H9 (cell line): Measurements from ENCODE around the gene SH2D2A. TPM values are rescaled to one million over a fixed set of nuclear protein-coding genes. Genes with fewer than 3 reads are reported as not detected.

Experiments used
- DNase-seq: peaks from one replicate; pipeline ENCODE4 v3.0.0-alpha.2; 2017
- H2AFZ ChIP-seq: one replicate; pipeline ENCODE4 v1.6.1; 2013; ENCODE audit warnings: mild to moderate bottlenecking, low read length, control low read depth, moderate library complexity
- H2AK5ac ChIP-seq: 2 replicates; pipeline ENCODE4 v1.6.1; 2013; ENCODE audit warnings: low read length, control low read depth, mixed read lengths; ENCODE audit not compliant: insufficient read length
- H2BK120ac ChIP-seq: one replicate; pipeline ENCODE4 v1.6.1; 2013; ENCODE audit warnings: low read depth, mild to moderate bottlenecking, low read length, control low read depth, inconsistent platforms; ENCODE audit not compliant: poor library complexity, severe bottlenecking
- H2BK12ac ChIP-seq: 2 replicates; pipeline ENCODE4 v1.6.1; 2013; ENCODE audit warnings: low read length, control low read depth, mixed read lengths, low read depth; ENCODE audit not compliant: insufficient read length
- H2BK15ac ChIP-seq: 2 replicates; pipeline ENCODE4 v1.6.1; 2013; ENCODE audit warnings: low read depth, low read length, control low read depth
- H2BK20ac ChIP-seq: one replicate; pipeline ENCODE4 v1.6.1; 2013; ENCODE audit warnings: low read depth, mild to moderate bottlenecking, low read length, control low read depth, inconsistent platforms; ENCODE audit not compliant: poor library complexity, severe bottlenecking
- H2BK5ac ChIP-seq: 2 replicates; pipeline ENCODE4 v1.6.1; 2013; ENCODE audit warnings: low read length, control low read depth, mixed read lengths; ENCODE audit not compliant: insufficient read length
- H3K14ac ChIP-seq: 2 replicates; pipeline ENCODE4 v1.6.1; 2013; ENCODE audit warnings: low read length, control low read depth; ENCODE audit not compliant: insufficient read depth
- H3K18ac ChIP-seq: 2 replicates; pipeline ENCODE4 v1.6.1; 2013; ENCODE audit warnings: low read depth, mild to moderate bottlenecking, mixed read lengths, low read length, control low read depth; ENCODE audit not compliant: insufficient read length
- H3K23ac ChIP-seq: 2 replicates; pipeline ENCODE4 v1.6.1; 2013; ENCODE audit warnings: low read length, control low read depth, mixed read lengths, low read depth; ENCODE audit not compliant: insufficient read length
- H3K23me2 ChIP-seq: 2 replicates; pipeline ENCODE4 v1.6.1; 2013; ENCODE audit warnings: low read depth, mild to moderate bottlenecking, mixed read lengths, low read length, control low read depth; ENCODE audit not compliant: insufficient read length, poor library complexity, severe bottlenecking
- H3K27ac ChIP-seq: 2 replicates; pipeline ENCODE4 v1.5.1; 2013; ENCODE audit warnings: low read length, control low read depth, mixed read lengths, low read depth; ENCODE audit not compliant: insufficient read length
- H3K27me3 ChIP-seq: 2 replicates; pipeline ENCODE4 v1.6.1; 2013; ENCODE audit warnings: low read length, control low read depth, inconsistent platforms; ENCODE audit not compliant: insufficient read depth
- H3K4ac ChIP-seq: 2 replicates; pipeline ENCODE4 v1.6.1; 2013; ENCODE audit warnings: low read depth, mild to moderate bottlenecking, control low read depth, inconsistent platforms, low read length, moderate library complexity
- H3K4me1 ChIP-seq: 2 replicates; pipeline ENCODE4 v1.6.1; 2013; ENCODE audit warnings: low read length, control low read depth, inconsistent platforms; ENCODE audit not compliant: insufficient read depth
- H3K4me2 ChIP-seq: 2 replicates; pipeline ENCODE4 v1.6.1; 2013; ENCODE audit warnings: low read length, control low read depth, mixed read lengths; ENCODE audit not compliant: insufficient read length, insufficient read depth
- H3K56ac ChIP-seq: 2 replicates; pipeline ENCODE4 v1.6.1; 2013; ENCODE audit warnings: low read depth, mild to moderate bottlenecking, mixed read lengths, low read length, control low read depth; ENCODE audit not compliant: insufficient read length
- H3K79me1 ChIP-seq: 2 replicates; pipeline ENCODE4 v1.6.1; 2013; ENCODE audit warnings: low read depth, mild to moderate bottlenecking, moderate library complexity, low read length, control low read depth, inconsistent platforms; ENCODE audit not compliant: insufficient read depth, poor library complexity, severe bottlenecking
- H3K79me2 ChIP-seq: 2 replicates; pipeline ENCODE4 v1.6.1; 2013; ENCODE audit warnings: low read length, control low read depth, inconsistent platforms; ENCODE audit not compliant: insufficient read depth
- H3K9ac ChIP-seq: 2 replicates; pipeline ENCODE4 v1.6.1; 2013; ENCODE audit warnings: low read length, control low read depth, mixed read lengths; ENCODE audit not compliant: insufficient read length; ENCODE audit errors: extremely low read depth
- H3K9me3 ChIP-seq: one replicate; pipeline ENCODE4 v1.6.1; 2013; ENCODE audit warnings: low read depth, low read length, inconsistent platforms; ENCODE audit not compliant: control insufficient read depth
- H3T11ph ChIP-seq: one replicate; pipeline ENCODE4 v1.6.1; 2013; ENCODE audit warnings: mild to moderate bottlenecking, low read length, control low read depth, inconsistent platforms
- H4K20me1 ChIP-seq: one replicate; pipeline ENCODE4 v1.6.1; 2013; ENCODE audit not compliant: control insufficient read depth, insufficient read length, insufficient read depth
- H4K5ac ChIP-seq: 2 replicates; pipeline ENCODE4 v1.6.1; 2013; ENCODE audit warnings: low read depth, mild to moderate bottlenecking, mixed read lengths, low read length, control low read depth; ENCODE audit not compliant: insufficient read length
- H4K8ac ChIP-seq: replicated peaks from 2 replicates; pipeline ENCODE4 v1.6.1; 2013; ENCODE audit warnings: low read length, control low read depth, mixed read lengths, low read depth; ENCODE audit not compliant: insufficient read length
- H4K91ac ChIP-seq: 2 replicates; pipeline ENCODE4 v1.6.1; 2013; ENCODE audit warnings: low read depth, mild to moderate bottlenecking, moderate library complexity, mixed read lengths, low read length, control low read depth; ENCODE audit not compliant: insufficient read length
- H3K27ac Mint-ChIP-seq, 3 experiments: 2 replicates in 2 of 3; 3 replicates in 1 of 3; pipeline ENCODE4 v1.8.0; 2020 to 2021; ENCODE audit warnings: mixed read lengths in 3 of 3, mild to moderate bottlenecking in 1 of 3, moderate library complexity in 1 of 3
- H3K27me3 Mint-ChIP-seq: 2 replicates; pipeline ENCODE4 v1.8.0; 2021; ENCODE audit warnings: low read depth, mild to moderate bottlenecking, moderate library complexity, mixed read lengths
- H3K36me3 Mint-ChIP-seq, 3 experiments: 2 replicates in 2 of 3; 3 replicates in 1 of 3; pipeline ENCODE4 v1.8.0; 2020 to 2021; ENCODE audit warnings: low read depth in 3 of 3, mixed read lengths in 3 of 3; ENCODE audit not compliant: insufficient read depth in 1 of 3
- H3K4me1 Mint-ChIP-seq, 2 experiments: 2 replicates each; pipeline ENCODE4 v1.8.0; 2020; ENCODE audit warnings: mixed read lengths in 2 of 2
- H3K4me3 Mint-ChIP-seq, 2 experiments: 2 replicates in 1 of 2; 3 replicates in 1 of 2; pipeline ENCODE4 v1.8.0; 2020 to 2021; ENCODE audit warnings: mild to moderate bottlenecking in 2 of 2, mixed read lengths in 2 of 2, moderate library complexity in 1 of 2
- H3K9me3 Mint-ChIP-seq, 2 experiments: 2 replicates in 1 of 2; 3 replicates in 1 of 2; pipeline ENCODE4 v1.8.0; 2020; ENCODE audit warnings: mild to moderate bottlenecking in 2 of 2, mixed read lengths in 2 of 2, moderate library complexity in 1 of 2
- WGBS: extraction: QIAGEN DNeasy Blood & Tissue Kit; methylation state at CpG from one replicate; pipeline ENCODE4 v1.1.7; 2013; ENCODE audit warnings: missing lambda C conversion rate, low lambda C conversion rate, mixed read lengths; ENCODE audit not compliant: insufficient read length; ENCODE audit errors: extremely low coverage; 5-methylcytosine and 5-hydroxymethylcytosine counted together
- total RNA-seq: library from RNA; stranded (reverse); gene quantifications from 2 replicates; pipeline ENCODE4 v1.2.1, GENCODE V29; 2021
- TF ChIP-seq, protein P1 (sequence below): fragments of 200-600 bp; sonication (generic); conservative IDR thresholded peaks from 3 replicates; pipeline ENCODE4 v1.8.0; 2021; ENCODE audit warnings: antibody characterized with exemption, mild to moderate bottlenecking

The SH2D2A gene
- total RNA-seq, 1 experiment from 2014 or later, result 2.0 TPM

DNA sequence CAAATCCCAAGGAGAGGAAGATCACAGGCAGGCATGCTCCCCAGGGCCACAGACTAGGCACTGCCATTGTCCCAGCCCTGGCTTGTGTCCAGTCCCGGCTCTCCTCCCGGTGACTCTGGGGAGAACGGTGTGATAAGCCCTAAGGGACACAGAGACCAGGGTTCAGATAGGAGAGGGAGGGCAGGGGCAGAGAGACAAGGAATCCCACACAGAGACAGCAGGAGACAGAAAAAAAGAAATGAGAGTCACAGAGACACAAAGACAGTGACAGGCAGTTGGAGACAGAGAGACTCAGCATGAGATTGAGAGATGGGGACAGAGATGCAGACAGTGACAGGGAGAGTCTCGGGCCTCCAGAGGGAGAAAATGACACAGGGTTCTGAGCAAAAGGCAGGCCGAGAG lies 41.9 kb upstream of the SH2D2A start:
- Histone ChIP-seq H3K18ac (no peak overlapping the region), H3K27me3 (peaks cover 71% of the 10 kb centered on the region), H3K79me1 (no peaks in the 10 kb centered on the region), H3K4me1 (no peaks in the 10 kb centered on the region), H4K20me1 (no peaks in the 10 kb centered on the region), H3K23ac (no peak overlapping the region), H3K9ac (no peak overlapping the region), H3K4me2 (peak overlapping the region; percentile 94), H3K9me3 (no peaks in the 10 kb centered on the region), H2AFZ (no peak overlapping the region), H4K8ac (no peak overlapping the region), H3T11ph (no peak overlapping the region), H2BK20ac (no peak overlapping the region), H2BK120ac (no peak overlapping the region), H3K79me2 (no peaks in the 10 kb centered on the region), H3K14ac (no peak overlapping the region), H2AK5ac (no peak overlapping the region), H3K4ac (no peak overlapping the region), H3K23me2 (peaks cover 13% of the 10 kb centered on the region), H2BK5ac (no peak overlapping the region), H3K27ac (no peak overlapping the region), H3K56ac (no peak overlapping the region), H2BK12ac (no peak overlapping the region), H2BK15ac (no peak overlapping the region), H4K5ac (no peak overlapping the region), H4K91ac (no peak overlapping the region)
- Mint-ChIP-seq H3K36me3 (no peaks in the 10 kb centered on the region), H3K27me3 (peaks cover 97% of the 10 kb centered on the region), H3K27ac (no peak overlapping the region), H3K4me3 (peak overlapping the region; percentile 25 to 77; a peak in 4 of 5 replicates), H3K9me3 (no peaks in the 10 kb centered on the region; a peak in 1 of 5 replicates), H3K4me1 (peaks cover 6 to 32% of the 10 kb centered on the region in 2 experiments)
- DNase-seq, result no peak
- no CpG with 5 or more reads among the region's 5 CpGs for WGBS
- TF ChIP-seq, protein P1, sequence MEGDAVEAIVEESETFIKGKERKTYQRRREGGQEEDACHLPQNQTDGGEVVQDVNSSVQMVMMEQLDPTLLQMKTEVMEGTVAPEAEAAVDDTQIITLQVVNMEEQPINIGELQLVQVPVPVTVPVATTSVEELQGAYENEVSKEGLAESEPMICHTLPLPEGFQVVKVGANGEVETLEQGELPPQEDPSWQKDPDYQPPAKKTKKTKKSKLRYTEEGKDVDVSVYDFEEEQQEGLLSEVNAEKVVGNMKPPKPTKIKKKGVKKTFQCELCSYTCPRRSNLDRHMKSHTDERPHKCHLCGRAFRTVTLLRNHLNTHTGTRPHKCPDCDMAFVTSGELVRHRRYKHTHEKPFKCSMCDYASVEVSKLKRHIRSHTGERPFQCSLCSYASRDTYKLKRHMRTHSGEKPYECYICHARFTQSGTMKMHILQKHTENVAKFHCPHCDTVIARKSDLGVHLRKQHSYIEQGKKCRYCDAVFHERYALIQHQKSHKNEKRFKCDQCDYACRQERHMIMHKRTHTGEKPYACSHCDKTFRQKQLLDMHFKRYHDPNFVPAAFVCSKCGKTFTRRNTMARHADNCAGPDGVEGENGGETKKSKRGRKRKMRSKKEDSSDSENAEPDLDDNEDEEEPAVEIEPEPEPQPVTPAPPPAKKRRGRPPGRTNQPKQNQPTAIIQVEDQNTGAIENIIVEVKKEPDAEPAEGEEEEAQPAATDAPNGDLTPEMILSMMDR, result no peak
